GM12891 (cell line): ENCODE data around the gene PRR20G.

Experiments
- DNase-seq: peaks from one replicate; pipeline ENCODE4 v3.0.0; 2011; ENCODE audit warnings: low spot score; ENCODE audit not compliant: insufficient read length
- FAIRE-seq: peaks from 2 replicates; lab custom pipeline; 2011; peaks lifted over from hg19 to GRCh38; lab: Jason Lieb, UNC
- PAX5 ChIP-seq: IDR thresholded peaks from 2 replicates; pipeline ENCODE4 v1.6.1; 2011; ENCODE audit warnings: low read length, moderate library complexity, mild to moderate bottlenecking; ENCODE audit not compliant: insufficient read depth, severe bottlenecking
- POLR2A ChIP-seq: IDR thresholded peaks from 2 replicates; pipeline ENCODE4 v1.6.1; 2011; ENCODE audit warnings: low read depth, low read length, control low read depth
- POLR2AphosphoS5 ChIP-seq: IDR thresholded peaks from 2 replicates; pipeline ENCODE4 v1.6.1; 2011; ENCODE audit warnings: low read depth, low read length, control low read depth
- POU2F2 ChIP-seq: IDR thresholded peaks from 2 replicates; pipeline ENCODE4 v1.6.1; 2011; ENCODE audit warnings: low read depth, mild to moderate bottlenecking, control low read depth, low read length, moderate library complexity
- SPI1 ChIP-seq: IDR thresholded peaks from 2 replicates; pipeline ENCODE4 v1.6.1; 2011; ENCODE audit warnings: low read depth, low read length, control low read depth
- TAF1 ChIP-seq: IDR thresholded peaks from 2 replicates; pipeline ENCODE4 v1.6.1; 2011; ENCODE audit warnings: low read depth, low read length, control low read depth

PRR20G gene

GRCh38 chr3:127258733-127259132 lies 29.1 kb downstream of the PRR20G start:
- TF ChIP-seq TAF1 (no peak), PAX5 (no peak), SPI1 (no peak), POLR2AphosphoS5 (no peak), POU2F2 (no peak)
- DNase-seq (no peak), FAIRE-seq (no peak)

GRCh38 chr3:127257351-127257750 lies 30.5 kb downstream of the PRR20G start:
- FAIRE-seq = no peak

GRCh38 chr3:127256733-127257271 lies 31.0 kb downstream of the PRR20G start:
- no peak for FAIRE-seq
- TF ChIP-seq POLR2AphosphoS5 (no peak), POU2F2 (no peak), SPI1 (no peak)
- DNase-seq = no peak

More at GRCh38 chr3:127257351-127257750, 30.5 kb downstream of the PRR20G start:
- TF ChIP-seq TAF1 = no peak
- TF ChIP-seq POLR2AphosphoS5 = no peak
- TF ChIP-seq SPI1 = no peak
- no peak for TF ChIP-seq POLR2A
- DNase-seq = no peak

DNA sequence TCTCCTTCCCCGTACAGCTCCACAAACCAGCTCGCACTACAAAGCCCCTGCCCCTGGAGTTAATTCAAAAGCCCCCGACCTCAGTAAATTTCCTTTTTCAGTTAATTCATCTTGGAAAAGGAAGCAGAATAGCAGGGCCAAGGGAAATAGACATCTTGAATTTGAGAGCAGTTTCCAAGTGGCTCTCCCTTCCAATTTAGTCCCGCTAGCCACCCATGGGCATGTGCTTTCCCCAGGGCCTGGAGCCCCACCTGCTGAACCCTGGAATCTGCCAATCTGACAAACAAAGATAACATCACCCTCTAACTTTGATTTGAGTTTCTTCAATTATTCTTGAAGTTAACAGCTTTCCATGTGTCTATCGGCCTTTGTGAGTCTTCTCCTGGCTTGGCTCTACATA lies 31.7 kb downstream of the PRR20G start:
- no peak for TF ChIP-seq SPI1
- no peak for TF ChIP-seq POLR2A
- TF ChIP-seq POLR2AphosphoS5 = no peak
- no peak for TF ChIP-seq POU2F2
- no peak for TF ChIP-seq PAX5
- TF ChIP-seq TAF1 = no peak
- DNase-seq (no peak), FAIRE-seq (no peak)

- TF ChIP-seq POU2F2 (no peak), SPI1 (no peak)
- FAIRE-seq (no peak), DNase-seq (no peak)
Measured at GRCh38 chr3:127255516-127255915, 32.3 kb downstream of the PRR20G start.

DNA sequence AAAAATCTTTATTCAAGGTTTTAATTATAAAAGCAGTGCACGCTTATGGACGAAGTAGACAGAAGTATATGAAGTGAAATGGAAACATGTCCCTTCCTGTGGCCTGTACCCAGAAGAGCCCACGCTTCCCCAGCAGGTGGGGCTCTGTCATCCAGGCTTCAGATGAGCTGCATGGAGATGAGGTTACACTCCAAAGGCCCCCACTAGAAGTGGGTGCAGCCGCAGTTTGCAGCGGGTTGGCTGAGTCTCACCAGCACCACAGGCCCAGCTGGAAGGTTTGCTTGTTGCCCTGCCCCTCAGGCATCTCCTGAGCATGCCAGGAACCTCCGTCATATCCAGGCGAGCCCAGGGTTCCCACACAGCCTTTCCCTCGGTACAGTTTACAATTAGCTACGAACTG lies 33.1 kb downstream of the PRR20G start:
- FAIRE-seq (no peak), DNase-seq (no peak)
- TF ChIP-seq POLR2A (no peak), PAX5 (no peak), POLR2AphosphoS5 (no peak), TAF1 (no peak), SPI1 (no peak), POU2F2 (no peak)

DNA sequence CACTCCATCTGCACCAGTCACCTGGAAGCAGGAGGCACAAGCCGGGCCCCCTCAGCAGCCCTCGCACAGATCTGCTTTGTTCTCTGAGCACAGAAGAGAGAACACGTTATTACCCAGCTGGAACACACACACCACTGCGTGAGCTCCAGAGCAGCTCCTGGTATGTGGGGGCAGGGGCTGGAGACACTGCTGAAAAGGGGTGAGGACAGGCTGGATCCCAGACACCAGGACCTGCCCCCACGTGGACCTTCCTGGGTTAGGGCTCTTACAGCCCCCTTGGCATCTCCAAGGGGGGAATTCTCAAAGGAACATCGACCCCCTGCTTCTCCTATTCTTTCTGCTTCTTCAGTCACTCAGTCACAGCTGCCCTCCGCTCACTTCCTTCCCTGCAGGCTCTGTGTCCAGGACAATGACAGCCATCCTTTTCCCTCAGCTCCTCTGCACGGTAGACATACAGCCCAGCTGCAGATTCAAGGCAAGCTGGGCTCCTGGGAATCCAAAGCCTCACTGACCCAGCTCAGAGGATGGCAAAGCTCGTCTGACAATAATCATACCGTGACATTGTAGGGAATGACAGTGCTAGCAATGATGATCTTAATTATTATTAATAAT lies 33.7 kb downstream of the PRR20G start:
- DNase-seq (no peak), FAIRE-seq (no peak)
- TF ChIP-seq PAX5 (no peak), POU2F2 (no peak), POLR2AphosphoS5 (no peak), TAF1 (no peak), SPI1 (no peak), POLR2A (no peak)

DNA sequence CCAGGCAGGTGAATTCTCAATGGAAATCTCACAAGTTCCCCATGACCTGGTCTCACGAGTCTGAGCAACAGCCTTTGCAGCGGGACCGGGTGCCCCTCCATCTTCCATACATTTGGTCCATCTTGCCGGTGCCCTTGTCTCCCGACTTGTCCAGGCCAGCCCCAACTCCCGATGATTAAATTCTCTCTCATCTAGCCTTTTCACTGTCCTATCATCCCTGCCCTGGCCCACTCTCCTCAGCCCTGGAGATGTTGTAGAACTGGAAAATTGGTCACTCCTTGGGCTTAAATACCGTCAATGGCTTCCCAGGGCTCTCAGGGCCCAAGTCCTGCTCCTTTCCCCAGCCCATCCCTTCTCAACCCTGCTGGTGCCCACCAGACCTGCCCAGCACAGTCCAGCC lies 34.4 kb downstream of the PRR20G start:
- TF ChIP-seq POLR2A = no peak
- no peak for TF ChIP-seq POU2F2
- TF ChIP-seq SPI1 = no peak
- TF ChIP-seq PAX5 = no peak
- TF ChIP-seq POLR2AphosphoS5 = no peak
- TF ChIP-seq TAF1 = no peak
- FAIRE-seq (no peak), DNase-seq (no peak)

DNA sequence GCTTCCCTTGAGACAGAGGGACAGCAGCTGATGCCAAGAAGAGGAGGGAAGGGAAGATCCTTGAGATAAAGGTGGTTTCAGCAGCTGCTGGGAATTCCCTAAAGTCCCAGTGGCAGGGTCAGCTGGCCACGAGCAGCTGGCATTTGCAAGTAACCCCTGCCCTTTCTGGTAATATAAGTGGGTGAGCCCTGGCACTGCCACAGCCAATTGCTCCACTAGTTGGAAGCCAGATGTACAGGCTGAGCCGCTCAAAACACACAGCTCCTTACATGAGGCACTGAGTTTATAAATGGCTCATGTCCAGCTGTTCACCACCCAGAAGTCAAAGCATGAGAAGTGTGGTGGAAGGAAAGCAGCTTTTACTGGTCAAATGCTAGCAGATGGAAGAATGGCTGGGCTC lies 35.4 kb downstream of the PRR20G start:
- TF ChIP-seq SPI1 (no peak), POLR2A (no peak), POU2F2 (no peak)
- FAIRE-seq = no peak

GRCh38 chr3:127250032-127250431 lies 37.8 kb downstream of the PRR20G start:
- FAIRE-seq (no peak), DNase-seq (no peak)
- no peak for TF ChIP-seq PAX5
- no peak for TF ChIP-seq POLR2A
- no peak for TF ChIP-seq TAF1
- no peak for TF ChIP-seq SPI1
- TF ChIP-seq POLR2AphosphoS5 = no peak
- TF ChIP-seq POU2F2 = no peak

More for the DNA sequence above, 35.4 kb downstream of the PRR20G start:
- no peak for DNase-seq

- TF ChIP-seq TAF1 (no peak), POU2F2 (no peak), POLR2AphosphoS5 (no peak), POLR2A (no peak), SPI1 (no peak), PAX5 (no peak)
- FAIRE-seq (no peak), DNase-seq (no peak)
Measured at GRCh38 chr3:127247292-127247691, 40.6 kb downstream of the PRR20G start.
